Measurements from ENCODE around the gene SEZ6L.

GRCh38 chr22:26273011-26273675, 103.9 kb downstream of the SEZ6L start:
- TF ChIP-seq POLR2A (IDR thresholded peaks at IDR 0.05), result no peak
- TF ChIP-seq, protein P1, sequence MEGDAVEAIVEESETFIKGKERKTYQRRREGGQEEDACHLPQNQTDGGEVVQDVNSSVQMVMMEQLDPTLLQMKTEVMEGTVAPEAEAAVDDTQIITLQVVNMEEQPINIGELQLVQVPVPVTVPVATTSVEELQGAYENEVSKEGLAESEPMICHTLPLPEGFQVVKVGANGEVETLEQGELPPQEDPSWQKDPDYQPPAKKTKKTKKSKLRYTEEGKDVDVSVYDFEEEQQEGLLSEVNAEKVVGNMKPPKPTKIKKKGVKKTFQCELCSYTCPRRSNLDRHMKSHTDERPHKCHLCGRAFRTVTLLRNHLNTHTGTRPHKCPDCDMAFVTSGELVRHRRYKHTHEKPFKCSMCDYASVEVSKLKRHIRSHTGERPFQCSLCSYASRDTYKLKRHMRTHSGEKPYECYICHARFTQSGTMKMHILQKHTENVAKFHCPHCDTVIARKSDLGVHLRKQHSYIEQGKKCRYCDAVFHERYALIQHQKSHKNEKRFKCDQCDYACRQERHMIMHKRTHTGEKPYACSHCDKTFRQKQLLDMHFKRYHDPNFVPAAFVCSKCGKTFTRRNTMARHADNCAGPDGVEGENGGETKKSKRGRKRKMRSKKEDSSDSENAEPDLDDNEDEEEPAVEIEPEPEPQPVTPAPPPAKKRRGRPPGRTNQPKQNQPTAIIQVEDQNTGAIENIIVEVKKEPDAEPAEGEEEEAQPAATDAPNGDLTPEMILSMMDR (IDR thresholded peaks at IDR 0.05), result no peak

Data from adrenal gland (tissue), 5 donors.